Left lobe of liver (tissue), 2 donors: ENCODE measurements around the gene MCM3. TPM values are rescaled to one million over a fixed set of nuclear protein-coding genes. Genes with fewer than 3 reads are reported as not detected.
A peak's percentile ranks its signal among the peaks of the same experiment; 100 is the strongest.

Experiments
- ATAC-seq: fragments of 200-7000 bp; cut with Tn5 transposase; one replicate; pipeline ENCODE4 v1.9.1; 2020; ENCODE audit warnings: mild to moderate bottlenecking, moderate library complexity
- DNase-seq: peaks from one replicate; pipeline ENCODE4 v3.0.0-alpha.2; 2020; ENCODE audit warnings: low spot score
- total RNA-seq: library from RNA; stranded (reverse); gene quantifications from one replicate; pipeline ENCODE4 v1.2.1, GENCODE V29; 2021
- donor health status: DM: no; HTN: no; CAD: no; lungs with moderate emphysema.
- donor health status: DM: no; HTN: yes; CAD: no.

MCM3 gene
- total RNA-seq, 1 donor from 2014 or later = 7.8 TPM

DNA sequence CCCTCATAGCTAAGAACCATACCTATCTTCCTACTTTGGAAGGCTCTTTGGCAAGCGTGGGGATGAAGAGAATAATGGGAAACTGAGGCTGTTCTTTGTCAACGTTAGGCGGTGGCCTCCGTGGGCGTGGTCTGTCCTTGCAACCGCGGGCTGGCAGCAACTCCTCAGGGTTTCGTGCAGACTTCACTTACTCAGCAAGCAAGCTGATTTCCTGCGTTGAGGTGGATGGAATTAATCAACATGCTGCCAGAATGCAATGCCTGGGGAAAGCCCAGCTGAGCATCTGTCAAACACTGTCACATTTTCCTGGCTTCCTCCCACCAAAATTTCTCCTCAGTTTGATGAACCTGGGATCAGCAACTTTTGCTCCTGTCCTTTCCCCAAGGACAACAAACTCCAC lies 31.0 kb downstream of the MCM3 start:
- no peak for DNase-seq
- ATAC-seq = no peak

DNA sequence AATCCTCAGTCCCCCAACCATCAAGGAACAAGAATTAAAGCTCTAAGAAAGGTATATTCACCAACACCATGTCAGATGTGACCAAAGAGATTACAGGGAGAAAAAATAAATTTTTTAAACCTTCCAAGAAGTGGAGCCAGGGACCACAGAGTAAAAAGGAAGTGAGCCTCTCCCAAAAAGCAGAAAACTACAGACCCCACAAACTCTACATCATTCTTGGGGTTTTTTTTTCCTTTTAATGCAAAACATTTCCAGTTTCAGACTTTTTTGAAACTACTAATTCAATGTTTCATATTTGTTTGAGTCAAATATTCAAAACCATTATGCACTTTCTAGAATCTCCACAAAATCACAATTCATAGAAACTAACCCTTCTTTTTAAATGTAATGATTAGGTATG lies 33.4 kb downstream of the MCM3 start:
- no peak for DNase-seq
- no peak for ATAC-seq

DNA sequence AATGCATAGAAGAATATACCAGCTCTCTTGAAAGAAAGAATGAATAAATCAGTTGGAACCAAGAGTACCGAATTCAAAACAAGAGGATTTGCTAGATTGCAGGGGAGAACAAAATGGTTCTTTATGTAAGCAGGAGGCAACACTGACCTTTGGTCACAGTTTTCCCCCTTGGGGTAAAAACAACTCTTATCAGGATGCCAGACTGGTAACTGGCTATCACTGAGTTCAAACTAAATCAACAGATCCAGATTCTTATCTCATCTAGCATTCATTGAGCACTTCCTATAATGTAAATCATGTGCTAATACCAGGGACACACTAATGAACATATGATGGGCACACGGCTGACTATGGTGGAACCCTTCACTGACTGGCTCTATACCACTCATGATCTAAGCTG lies 35.5 kb downstream of the MCM3 start:
- DNase-seq (no peak), ATAC-seq (no peak)

- no peak for ATAC-seq
Observed at GRCh38 chr6:52245425-52245824, 39.1 kb downstream of the MCM3 start.

GRCh38 chr6:52244400-52244799 lies 40.1 kb downstream of the MCM3 start, which contains the start of gene IL17F:
Gene IL17F (minus strand): TSS chr6:52244500. CDS start chr6:52244429, 71 bp downstream.
- ATAC-seq (no peak), DNase-seq (no peak)

More at GRCh38 chr6:52245425-52245824, 39.1 kb downstream of the MCM3 start:
- no peak for DNase-seq

DNA sequence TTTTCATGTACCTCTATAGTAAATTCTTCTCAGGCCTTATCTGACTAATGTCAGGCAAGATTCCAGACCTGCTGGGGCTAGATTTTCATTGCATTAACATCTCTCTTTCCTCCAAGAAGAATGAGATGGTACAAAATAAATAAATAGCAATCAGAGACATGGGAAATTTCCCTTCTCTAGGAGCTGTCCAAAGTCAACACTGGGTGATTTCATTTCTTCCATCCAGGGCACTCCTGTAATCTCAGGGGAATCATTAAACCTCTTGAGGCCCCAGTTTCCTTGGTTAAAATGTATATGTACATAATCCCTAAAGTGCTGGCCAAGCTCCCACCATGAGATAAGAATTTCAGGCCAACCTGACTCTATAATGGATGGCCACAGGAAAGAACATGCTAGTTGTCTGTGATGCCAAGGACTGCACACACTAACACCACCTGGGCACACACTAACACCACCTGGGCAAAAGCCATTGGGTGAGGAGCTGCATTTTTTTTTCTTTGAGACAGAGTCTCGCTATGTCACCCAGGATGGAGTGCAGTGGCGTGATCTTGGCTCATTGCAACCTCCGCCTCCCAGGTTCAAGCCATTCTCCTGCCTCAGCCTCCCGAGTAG lies 41.2 kb downstream of the MCM3 start:
- DNase-seq = no peak

DNA sequence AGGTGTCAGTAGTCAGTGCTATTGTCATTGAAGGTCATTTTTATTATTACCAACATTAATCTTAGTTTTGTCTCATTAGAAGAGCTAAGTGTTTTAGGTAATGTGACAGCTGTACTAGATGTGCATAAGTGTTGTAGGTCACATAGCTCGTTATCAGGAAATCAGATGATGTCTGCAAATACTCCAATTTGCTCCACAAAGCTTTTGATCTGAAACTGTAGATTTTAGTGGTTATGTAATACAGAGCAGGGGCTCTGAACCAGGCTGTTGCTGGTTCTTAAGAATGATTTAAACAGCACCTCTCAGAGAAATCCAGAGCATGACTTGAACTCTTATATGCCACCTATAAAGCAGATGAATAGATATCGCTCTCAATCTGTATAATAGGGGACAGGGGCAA lies 42.7 kb downstream of the MCM3 start:
- no peak for DNase-seq
- no peak for ATAC-seq

More for the DNA sequence above, 41.2 kb downstream of the MCM3 start:
- ATAC-seq = no peak

DNA sequence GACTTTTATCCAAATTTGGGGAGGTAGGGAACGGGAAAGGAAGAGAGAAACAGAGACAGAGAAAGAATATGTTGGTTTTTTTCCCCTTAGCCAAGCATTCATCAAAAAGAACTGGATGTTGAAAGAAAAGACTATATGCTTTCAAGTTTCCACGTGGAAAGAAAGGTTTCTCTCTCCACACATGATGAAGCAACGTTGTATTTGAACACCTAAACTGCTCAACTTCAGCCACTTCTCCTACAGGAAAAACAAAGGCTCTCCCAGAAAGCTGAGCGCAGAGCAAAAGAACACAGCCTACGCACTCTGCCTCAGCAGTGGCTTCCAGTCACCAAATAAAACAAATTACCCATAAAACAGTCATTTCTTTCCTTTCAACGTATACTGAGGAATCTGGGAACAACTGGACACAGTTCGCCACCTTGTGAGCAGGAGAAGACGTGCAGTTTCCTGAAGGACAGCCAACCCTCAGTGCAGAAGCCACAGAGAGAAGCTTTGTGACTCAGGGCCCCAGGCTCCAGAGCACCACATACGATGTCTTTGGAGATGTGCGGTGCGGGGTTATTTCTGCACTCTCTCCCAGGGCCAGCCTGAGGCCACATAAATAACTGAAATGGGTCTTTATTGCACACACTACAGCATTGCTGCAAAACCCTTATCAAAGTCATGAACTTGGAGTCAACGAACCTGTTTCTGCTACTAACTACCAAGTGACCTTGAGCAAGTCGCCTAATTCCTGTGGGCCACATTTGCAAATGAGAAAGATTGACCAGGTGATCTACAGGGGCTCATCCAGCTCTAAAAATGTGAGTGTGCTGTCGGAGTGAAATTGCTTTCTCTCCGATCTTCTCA lies 50.3 kb downstream of the MCM3 start:
- peak; percentile 98 for ATAC-seq
- peak; percentile 46 for DNase-seq

- ATAC-seq (no peak), DNase-seq (no peak)
Observed at GRCh38 chr6:52233005-52233404, 51.5 kb downstream of the MCM3 start.

DNA sequence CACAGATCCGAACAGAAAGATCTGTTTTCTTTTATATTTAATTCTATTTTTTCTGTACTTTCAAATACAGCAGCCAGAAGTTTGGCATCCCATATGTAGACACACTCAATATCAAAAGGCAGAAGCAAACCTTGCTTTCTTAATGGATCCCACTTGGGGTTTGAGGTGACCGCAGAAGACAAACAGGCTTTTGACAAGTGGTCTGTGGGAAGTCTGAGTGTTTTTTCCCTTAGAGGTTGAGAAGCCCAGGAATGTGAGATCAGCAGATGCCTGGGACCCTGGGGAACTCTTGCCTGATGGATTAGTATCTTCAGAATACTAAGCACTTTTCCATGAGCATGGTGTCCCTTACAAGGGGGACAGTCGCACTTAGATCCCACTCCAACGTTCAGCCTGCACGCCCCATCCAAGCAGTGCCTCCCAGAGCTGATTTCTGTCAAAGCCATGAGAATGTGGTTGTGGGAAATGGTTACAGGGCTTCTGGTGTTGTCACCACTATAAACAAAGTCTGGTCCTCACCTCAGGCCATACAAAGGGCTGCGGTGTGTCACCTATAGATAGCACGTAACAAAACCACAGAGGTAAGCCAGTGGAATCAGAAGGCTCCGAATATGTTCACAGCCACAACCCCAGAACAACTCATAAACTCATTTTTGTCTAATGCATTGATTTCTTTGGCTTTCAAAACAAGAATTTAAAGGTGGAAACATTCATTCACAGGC lies 53.0 kb downstream of the MCM3 start:
- DNase-seq (no peak), ATAC-seq (no peak)

- no peak for ATAC-seq
- no peak for DNase-seq
Observed at GRCh38 chr6:52230685-52231084, 53.9 kb downstream of the MCM3 start.

DNA sequence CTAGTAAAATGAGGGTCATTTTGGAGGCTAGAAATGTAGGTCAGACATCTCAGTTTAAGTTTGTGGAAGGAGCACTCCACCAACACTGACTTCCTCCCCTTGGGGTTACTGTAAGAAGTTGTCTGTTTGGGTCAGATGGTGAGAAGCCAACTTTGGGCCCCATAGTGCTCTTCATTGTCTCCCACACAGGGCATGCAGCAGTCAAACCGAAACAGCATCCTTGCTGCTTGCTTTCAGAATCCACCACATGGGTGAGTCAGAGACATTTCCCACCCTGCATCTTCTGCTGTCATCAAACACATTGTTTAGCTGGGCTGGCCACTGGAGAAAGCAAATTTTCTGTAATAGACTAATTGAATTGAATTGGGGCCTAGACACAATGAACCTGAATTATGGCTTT lies 57.0 kb downstream of the MCM3 start:
- no peak for ATAC-seq
- DNase-seq = no peak

DNA sequence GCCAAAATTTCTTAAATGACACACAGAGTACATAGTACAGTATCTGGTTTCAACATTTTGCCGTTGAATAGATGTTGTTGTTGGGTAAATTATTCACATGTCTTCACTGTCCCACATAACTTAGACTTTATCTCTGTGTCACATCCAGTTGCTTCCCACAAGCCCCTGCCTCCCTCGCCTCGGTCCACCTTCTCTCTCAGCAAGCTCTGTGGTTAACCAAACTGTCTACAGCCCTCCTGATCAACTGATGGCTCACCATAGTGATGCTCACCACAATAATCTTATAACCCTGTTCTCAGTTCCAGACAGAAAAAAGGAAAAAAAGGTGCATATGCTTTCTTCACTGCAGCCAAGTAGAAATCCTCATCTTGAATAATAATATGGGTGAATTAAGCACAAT lies 63.2 kb downstream of the MCM3 start:
- ATAC-seq = no peak
- no peak for DNase-seq

DNA sequence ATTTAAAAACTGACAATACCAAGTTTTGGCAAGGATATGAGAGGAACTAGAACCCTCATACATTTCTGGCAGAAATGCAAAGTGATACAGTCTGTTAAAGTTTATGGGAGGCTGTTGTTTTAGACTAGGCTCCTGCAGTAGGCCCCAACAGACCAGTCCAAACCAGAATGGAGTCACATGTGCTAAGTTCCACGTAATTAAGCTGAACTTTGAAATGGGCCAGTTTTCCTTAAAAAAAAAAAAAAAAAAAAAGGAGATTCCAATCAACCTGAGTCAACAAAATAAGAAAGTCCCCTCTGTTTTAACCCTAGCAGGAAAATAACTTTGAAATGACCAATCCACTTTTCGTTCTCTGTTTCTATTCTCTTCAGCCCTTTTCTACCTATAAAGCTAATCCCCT lies 66.8 kb downstream of the MCM3 start:
- DNase-seq = no peak
- no peak for ATAC-seq

DNA sequence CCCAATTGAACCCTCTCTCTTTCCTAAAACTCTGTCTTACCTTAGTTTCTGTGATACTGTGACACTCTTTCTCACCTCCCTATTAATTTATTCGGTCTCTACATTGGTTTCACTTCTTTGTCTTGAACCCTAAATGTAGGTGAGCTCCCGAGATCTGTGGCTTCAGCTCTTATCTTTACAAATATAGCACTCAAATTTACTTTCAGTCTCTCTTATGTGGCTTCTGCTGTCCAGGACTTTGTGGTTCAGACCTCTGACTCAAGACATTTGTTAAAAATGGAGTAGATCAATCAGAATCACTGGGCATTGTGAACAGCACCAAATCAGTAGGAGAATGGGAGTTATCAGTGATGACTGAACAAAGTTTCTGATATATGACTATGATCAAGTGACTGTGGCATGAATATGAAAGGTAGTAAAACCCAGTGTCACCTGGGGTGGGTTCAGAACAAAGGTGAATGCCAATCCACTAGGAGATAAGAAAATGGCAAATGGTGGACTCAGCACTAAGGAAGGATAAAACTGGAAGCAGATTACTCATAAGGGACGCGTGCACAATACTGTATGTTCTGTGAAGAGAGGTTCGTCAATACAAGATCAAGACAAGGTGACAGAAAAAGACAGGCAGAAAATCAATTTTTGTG lies 67.5 kb downstream of the MCM3 start:
- ATAC-seq (no peak), DNase-seq (no peak)

DNA sequence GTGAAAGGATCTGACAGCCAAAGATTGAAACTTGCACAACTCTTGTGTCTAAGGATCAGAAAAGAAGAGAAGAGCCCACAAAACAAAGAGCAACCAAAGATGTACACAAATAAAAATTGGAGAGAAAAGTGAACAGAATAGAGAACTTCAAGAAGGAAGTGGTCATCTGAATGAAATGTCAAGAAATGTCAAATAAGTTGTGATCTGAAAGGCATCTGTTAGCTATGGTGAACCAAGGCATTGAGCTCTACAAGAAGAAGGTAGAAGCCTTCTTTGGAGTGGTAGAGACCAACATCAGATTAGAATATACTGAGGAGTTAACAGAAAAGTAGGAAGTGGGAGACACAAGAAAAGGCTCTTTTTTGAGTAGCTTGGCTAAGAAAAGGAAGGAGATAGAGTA lies 68.8 kb downstream of the MCM3 start:
- DNase-seq = no peak
- no peak for ATAC-seq

Other genes with a start within 250 kb of the MCM3 start
- 3.0 TPM for gene PKHD1, start 197.1 kb downstream of the MCM3 start, total RNA-seq
- gene IL17A, start 98.4 kb downstream of the MCM3 start, total RNA-seq = not detected
- not detected for gene IL17F, start 40.2 kb downstream of the MCM3 start, total RNA-seq
- 0.75 TPM for gene PAQR8, start 77.4 kb upstream of the MCM3 start, total RNA-seq
- gene EFHC1, start 135.6 kb upstream of the MCM3 start, total RNA-seq = 3.9 TPM